SK-N-MC (cell line): Measurements from ENCODE around the gene HIBCH.
"Not testable (repeated sequence)": the region's sequence is repeated elsewhere in the genome, so short reads cannot be mapped to it uniquely, and the experiment has no call there.

Experiments
- DNase-seq: peaks from one replicate; pipeline ENCODE4 v3.0.0-alpha.2; 2011; ENCODE audit warnings: low read depth, low spot score
- H3K27ac ChIP-seq: fragments of 200-600 bp; sonication (generic); 2 replicates; pipeline ENCODE4 v1.5.1; 2016; ENCODE audit warnings: mixed run types
- H3K36me3 ChIP-seq: fragments of 200-600 bp; sonication (generic); 2 replicates; pipeline ENCODE4 v1.6.1; 2017; ENCODE audit warnings: antibody characterized with exemption, low read length, mixed read lengths; ENCODE audit not compliant: insufficient read depth
- H3K4me3 ChIP-seq: fragments of 200-600 bp; sonication (generic); 2 replicates; pipeline ENCODE4 v1.5.1; 2016
- H3K9ac ChIP-seq: fragments of 200-600 bp; sonication (generic); 2 replicates; pipeline ENCODE4 v1.8.0; 2017; ENCODE audit warnings: mixed run types, mixed read lengths; ENCODE audit not compliant: insufficient read length
- H3K9me3 ChIP-seq: fragments of 200-600 bp; sonication (generic); 2 replicates; pipeline ENCODE4 v1.6.1; 2017; ENCODE audit warnings: low read depth, mild to moderate bottlenecking, antibody characterized with exemption, low read length, moderate library complexity, mixed read lengths
- EZH2 ChIP-seq: fragments of 200-600 bp; sonication (generic); IDR thresholded peaks from one replicate; pipeline ENCODE4 v1.6.1; 2017; ENCODE audit warnings: antibody characterized with exemption
- FOXP2 ChIP-seq: optimal IDR thresholded peaks from 2 replicates; pipeline ENCODE3; 2011; ENCODE audit warnings: mild to moderate bottlenecking, moderate library complexity; ENCODE audit not compliant: insufficient read depth; ENCODE audit errors: extremely low read length, control extremely low read depth
- POLR2AphosphoS5 ChIP-seq: IDR thresholded peaks from 2 replicates; pipeline ENCODE4 v1.6.1; 2012; ENCODE audit warnings: mild to moderate bottlenecking, low read depth, low read length, borderline replicate concordance

HIBCH gene

GRCh38 chr2:190343536-190344275 lies 24.1 kb upstream of the HIBCH start, which contains the start of gene INPP1:
Gene INPP1, plus strand, starts transcription at chr2:190343589. Its CDS starts 16,514 bp downstream, at chr2:190360103.
- Histone ChIP-seq H3K9ac (peak within 1 kb of the TSS; percentile 35), H3K4me3 (peak within 1 kb of the TSS; percentile 73), H3K27ac (no peak within 1 kb of the TSS), H3K9me3 (no peaks in the 10 kb centered on the region), H3K36me3 (no peaks in the 10 kb centered on the region)
- DNase-seq = no peak
- TF ChIP-seq EZH2 = no peak
- TF ChIP-seq POLR2AphosphoS5 = no peak
- no peak for TF ChIP-seq FOXP2

- Histone ChIP-seq H3K4me3 (peak overlapping the region; percentile 73), H3K9me3 (no peaks in the 10 kb centered on the region), H3K27ac (no peak overlapping the region), H3K36me3 (no peaks in the 10 kb centered on the region), H3K9ac (no peak overlapping the region)
- TF ChIP-seq EZH2 (no peak), POLR2AphosphoS5 (no peak), FOXP2 (no peak)
- no peak for DNase-seq
These were observed 23.5 kb upstream of the HIBCH start for GRCh38 chr2:190343089-190343535.

DNA sequence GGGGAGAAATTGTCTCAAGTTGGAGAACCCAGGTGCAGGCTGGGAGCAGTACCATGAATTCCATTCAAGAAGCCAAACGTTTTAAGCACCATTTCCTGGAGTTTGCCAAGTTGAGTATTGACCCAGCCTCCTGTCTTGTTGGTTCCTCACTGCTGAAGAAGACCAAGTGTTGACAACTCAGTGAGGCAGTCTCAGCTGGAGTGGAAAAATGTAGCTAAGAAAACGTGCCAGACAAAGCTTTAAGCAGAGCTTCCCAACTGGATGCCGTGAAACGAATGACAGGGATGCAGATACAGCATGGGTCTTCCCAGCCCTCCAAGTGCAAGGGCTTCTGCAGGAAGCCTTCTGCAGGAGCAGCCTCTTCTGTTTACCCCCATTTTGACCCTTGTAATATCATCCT lies 23.0 kb upstream of the HIBCH start:
- Histone ChIP-seq H3K27ac (no peak overlapping the region), H3K4me3 (no peak overlapping the region), H3K9ac (no peak overlapping the region), H3K9me3 (no peaks in the 10 kb centered on the region), H3K36me3 (no peaks in the 10 kb centered on the region)
- TF ChIP-seq POLR2AphosphoS5 (no peak), EZH2 (no peak), FOXP2 (no peak)
- DNase-seq = no peak

DNA sequence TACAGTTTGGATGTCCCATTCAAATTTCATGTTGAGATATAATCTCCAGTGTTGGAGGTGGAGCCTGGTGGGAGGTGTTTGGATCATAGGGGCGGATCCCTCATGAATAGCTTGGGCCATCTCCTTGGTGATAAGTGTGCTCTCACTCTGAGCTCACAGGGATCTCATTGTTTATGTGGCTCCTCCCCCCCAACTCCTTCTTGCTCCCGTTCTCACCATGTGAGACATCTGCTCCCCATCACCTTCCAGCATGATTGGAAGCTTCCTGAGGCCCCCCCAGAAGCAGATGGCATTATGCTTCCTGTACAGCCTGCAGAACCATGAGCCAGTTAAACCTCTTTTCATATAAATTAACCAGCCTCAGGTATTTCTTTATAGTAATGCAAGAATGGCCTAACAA lies 20.7 kb upstream of the HIBCH start:
- no peak overlapping the region for H3K4me3 ChIP-seq
- no peak overlapping the region for H3K27ac ChIP-seq
- H3K36me3 ChIP-seq = no peaks in the 10 kb centered on the region
- TF ChIP-seq FOXP2 (no peak), POLR2AphosphoS5 (no peak), EZH2 (no peak)
- DNase-seq = no peak
- H3K9me3 ChIP-seq = no peaks in the 10 kb centered on the region
- no peak overlapping the region for H3K9ac ChIP-seq

DNA sequence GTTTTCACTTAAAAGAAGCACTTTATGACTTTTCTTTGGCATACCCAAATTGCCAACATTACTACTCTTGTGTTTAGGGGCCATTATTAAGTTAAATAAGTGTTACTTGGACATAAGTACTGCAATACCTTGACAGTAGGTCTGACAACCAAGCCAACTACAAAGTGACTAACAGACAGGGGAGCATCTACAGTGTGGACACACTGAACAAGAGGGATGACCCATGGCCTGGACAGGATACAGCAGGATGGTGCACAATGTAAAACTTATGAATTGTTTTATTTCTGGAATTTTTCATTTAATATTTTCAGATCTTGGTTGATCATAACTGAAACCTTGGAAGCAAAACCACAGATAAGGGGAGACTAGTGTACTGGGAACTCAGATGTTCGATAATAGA lies 19.8 kb upstream of the HIBCH start:
- H3K36me3 ChIP-seq = no peaks in the 10 kb centered on the region
- no peak for DNase-seq
- H3K27ac ChIP-seq = no peak overlapping the region
- no peaks in the 10 kb centered on the region for H3K9me3 ChIP-seq
- no peak for TF ChIP-seq POLR2AphosphoS5
- TF ChIP-seq EZH2 = no peak
- no peak for TF ChIP-seq FOXP2
- no peak overlapping the region for H3K9ac ChIP-seq
- no peak overlapping the region for H3K4me3 ChIP-seq

DNA sequence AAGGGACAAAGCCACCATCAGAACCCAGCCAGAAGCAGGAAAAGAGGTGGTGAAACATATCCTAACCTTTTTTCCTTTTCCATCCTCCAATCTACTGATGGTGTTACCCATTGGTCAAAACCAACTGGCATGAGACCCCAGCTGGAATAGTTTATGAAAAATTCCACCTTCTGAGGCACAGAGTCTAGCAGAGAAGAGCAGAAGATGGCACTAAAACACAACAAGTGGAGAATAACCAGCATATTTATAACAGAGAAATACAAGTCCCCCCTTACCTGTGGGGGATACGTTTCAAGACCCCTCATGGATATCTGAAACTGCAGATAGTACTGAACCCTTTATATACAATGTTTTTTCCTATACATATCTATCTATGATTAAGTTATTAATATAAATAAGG lies 18.8 kb upstream of the HIBCH start:
- no peak for DNase-seq
- Histone ChIP-seq H3K4me3 (no peak overlapping the region), H3K36me3 (no peaks in the 10 kb centered on the region), H3K27ac (no peak overlapping the region), H3K9me3 (no peaks in the 10 kb centered on the region), H3K9ac (no peak overlapping the region)
- TF ChIP-seq POLR2AphosphoS5 (no peak), FOXP2 (no peak), EZH2 (no peak)

DNA sequence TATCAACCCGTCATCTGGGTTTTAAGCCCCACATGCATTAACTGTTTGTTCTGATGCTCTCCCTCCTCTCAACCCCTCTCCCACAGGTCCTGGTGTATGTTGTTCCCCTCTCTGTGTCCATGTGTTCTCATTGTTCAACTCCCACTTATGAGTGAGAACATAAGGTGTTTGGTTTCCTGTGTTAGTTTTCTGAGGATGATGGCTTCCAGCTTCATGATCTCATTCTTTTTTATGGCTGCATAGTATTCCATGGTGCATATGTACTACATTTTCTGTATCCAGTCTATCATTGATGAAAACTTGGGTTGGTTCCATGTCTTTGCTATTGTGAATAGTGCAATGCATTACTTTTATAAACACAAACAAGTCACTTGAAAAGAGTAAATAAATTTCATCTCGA lies 16.8 kb upstream of the HIBCH start:
- no peak overlapping the region for H3K27ac ChIP-seq
- TF ChIP-seq FOXP2 = no peak
- TF ChIP-seq EZH2 = no peak
- TF ChIP-seq POLR2AphosphoS5 = no peak
- H3K36me3 ChIP-seq = no peaks in the 10 kb centered on the region
- no peak overlapping the region for H3K9ac ChIP-seq
- DNase-seq = no peak
- no peaks in the 10 kb centered on the region for H3K9me3 ChIP-seq
- H3K4me3 ChIP-seq = no peak overlapping the region

- H3K36me3 ChIP-seq, DNase-seq, H3K4me3 ChIP-seq, H3K9ac ChIP-seq, H3K27ac ChIP-seq, H3K9me3 ChIP-seq: not testable (repeated sequence)
These were observed 16.0 kb upstream of the HIBCH start for GRCh38 chr2:190335584-190335983.

- H3K9ac ChIP-seq = no peak overlapping the region
- no peaks in the 10 kb centered on the region for H3K9me3 ChIP-seq
- no peak overlapping the region for H3K4me3 ChIP-seq
- H3K27ac ChIP-seq = no peak overlapping the region
- no peak for DNase-seq
- TF ChIP-seq POLR2AphosphoS5 (no peak), EZH2 (no peak), FOXP2 (no peak)
- no peaks in the 10 kb centered on the region for H3K36me3 ChIP-seq
These were observed 15.6 kb upstream of the HIBCH start for GRCh38 chr2:190335225-190335559.
